Measurements from ENCODE around the gene PAX3. TPM values are rescaled to one million over a fixed set of nuclear protein-coding genes. Genes with fewer than 3 reads are reported as not detected.
A peak's percentile ranks its signal among the peaks of the same experiment; 100 is the strongest.

The PAX3 gene
- total RNA-seq, 3 donors from 2014 or later (not counting 1 experiment from before 2014, with no cell fraction given) = not detected

GRCh38 chr2:222304737-222305515, 6.1 kb upstream of the PAX3 start:
- TF ChIP-seq CTCF (IDR thresholded peaks at IDR 0.05) = no peak
- peaks cover 84 to 85% of the 10 kb centered on the region in 2 donors for H3K27me3 Mint-ChIP-seq (ENCODE audit: low read depth in 2 of 2)
- H3K9me3 Mint-ChIP-seq = peaks cover 4 to 6% of the 10 kb centered on the region in 2 donors
- ATAC-seq = no peak
- H3K27ac ChIP-seq (ENCODE audit: low read length) = no peak overlapping the region
- peaks cover 77% of the 10 kb centered on the region for H3K27me3 ChIP-seq (ENCODE audit: control insufficient read depth, insufficient read depth, low read length)
- intact Hi-C loops (cut with micrococcal nuclease) = no loop called here
- DNase-seq = no peak
- WGBS (ENCODE audit: insufficient coverage) = 8% methylated on average over 36 of the region's 39 CpGs
- H3K4me3 Mint-ChIP-seq = peak overlapping the region; percentile 80
- H3K4me1 ChIP-seq (ENCODE audit: control insufficient read depth, insufficient read depth, low read length) = peaks cover 27% of the 10 kb centered on the region
- peaks cover 19% of the 10 kb centered on the region for H3K9me3 ChIP-seq (ENCODE audit: control insufficient read depth, insufficient read depth, low read length)
- peak overlapping the region; percentile 8 for H3K4me3 ChIP-seq (ENCODE audit: low read length)
- H3K4me1 Mint-ChIP-seq = peaks cover 17 to 20% of the 10 kb centered on the region in 2 donors
- H3K36me3 Mint-ChIP-seq = peaks cover 17% of the 10 kb centered on the region
- no peak overlapping the region for H3K27ac Mint-ChIP-seq
- no peaks in the 10 kb centered on the region for H3K36me3 ChIP-seq (ENCODE audit: control insufficient read depth, insufficient read depth, low read length)

GRCh38 chr2:222303828-222304736, 5.3 kb upstream of the PAX3 start:
- Mint-ChIP-seq H3K27ac (no peak overlapping the region), H3K4me1 (peaks cover 17 to 25% of the 10 kb centered on the region in 2 donors), H3K27me3 (ENCODE audit: low read depth in 2 of 2) (peaks cover 85 to 86% of the 10 kb centered on the region in 2 donors), H3K4me3 (peak overlapping the region; percentile 42), H3K36me3 (peaks cover 17% of the 10 kb centered on the region), H3K9me3 (peaks cover 7 to 9% of the 10 kb centered on the region in 2 donors)
- WGBS (ENCODE audit: insufficient coverage) = 14% methylated on average over 31 of the region's 38 CpGs
- H3K9me3 ChIP-seq (ENCODE audit: control insufficient read depth, insufficient read depth, low read length) = peaks cover 19% of the 10 kb centered on the region
- intact Hi-C loops (cut with micrococcal nuclease) = no loop called here
- H3K27ac ChIP-seq (ENCODE audit: low read length) = no peak overlapping the region
- no peak for TF ChIP-seq CTCF (IDR thresholded peaks at IDR 0.05)
- H3K4me3 ChIP-seq (ENCODE audit: low read length) = no peak overlapping the region
- ATAC-seq (no peak), DNase-seq (no peak)
- no peaks in the 10 kb centered on the region for H3K36me3 ChIP-seq (ENCODE audit: control insufficient read depth, insufficient read depth, low read length)
- peaks cover 27% of the 10 kb centered on the region for H3K4me1 ChIP-seq (ENCODE audit: control insufficient read depth, insufficient read depth, low read length)
- peaks cover 78% of the 10 kb centered on the region for H3K27me3 ChIP-seq (ENCODE audit: control insufficient read depth, insufficient read depth, low read length)

GRCh38 chr2:222303045-222303827, 4.4 kb upstream of the PAX3 start:
- Mint-ChIP-seq H3K4me3 (no peak overlapping the region), H3K9me3 (peaks cover 7 to 9% of the 10 kb centered on the region in 2 donors), H3K36me3 (peaks cover 17% of the 10 kb centered on the region), H3K27ac (no peak overlapping the region), H3K4me1 (peaks cover 17 to 27% of the 10 kb centered on the region in 2 donors), H3K27me3 (ENCODE audit: low read depth in 2 of 2) (peaks cover 83 to 88% of the 10 kb centered on the region in 2 donors)
- H3K9me3 ChIP-seq (ENCODE audit: control insufficient read depth, insufficient read depth, low read length) = peaks cover 19% of the 10 kb centered on the region
- ATAC-seq (no peak), DNase-seq (no peak)
- no peak overlapping the region for H3K4me3 ChIP-seq (ENCODE audit: low read length)
- intact Hi-C loops (cut with micrococcal nuclease) = no loop called here
- WGBS (ENCODE audit: insufficient coverage) = 17% methylated on average over 24 of the region's 24 CpGs
- H3K27me3 ChIP-seq (ENCODE audit: control insufficient read depth, insufficient read depth, low read length) = peaks cover 78% of the 10 kb centered on the region
- peaks cover 35% of the 10 kb centered on the region for H3K4me1 ChIP-seq (ENCODE audit: control insufficient read depth, insufficient read depth, low read length)
- H3K27ac ChIP-seq (ENCODE audit: low read length) = no peak overlapping the region
- TF ChIP-seq CTCF (IDR thresholded peaks at IDR 0.05) = no peak
- no peaks in the 10 kb centered on the region for H3K36me3 ChIP-seq (ENCODE audit: control insufficient read depth, insufficient read depth, low read length)
